Smooth muscle cell (in vitro differentiated cells): ENCODE measurements around the gene LY86. TPM values are rescaled to one million over a fixed set of nuclear protein-coding genes. Genes with fewer than 3 reads are reported as not detected.
"Not testable (repeated sequence)": the region's sequence is repeated elsewhere in the genome, so short reads cannot be mapped to it uniquely, and the experiment has no call there.

Experiments
- DNase-seq: peaks from one replicate; lab custom pipeline; 2025; ENCODE audit not compliant: unreplicated experiment; lab: John Stamatoyannopoulos, UW
- H2AFZ ChIP-seq: fragments of 200-600 bp; sonication (generic); 2 replicates; pipeline ENCODE4 v1.6.0; 2016; ENCODE audit warnings: antibody characterized with exemption, low read depth, mild to moderate bottlenecking
- H3F3A ChIP-seq: fragments of 200-600 bp; sonication (generic); 2 replicates; pipeline ENCODE4 v1.6.0; 2017; ENCODE audit warnings: antibody characterized with exemption, low read depth
- H3K27ac ChIP-seq: fragments of 200-600 bp; sonication (generic); 2 replicates; pipeline ENCODE4 v1.5.1; 2016; ENCODE audit warnings: low read depth, mild to moderate bottlenecking
- H3K27me3 ChIP-seq: fragments of 200-600 bp; sonication (generic); 2 replicates; pipeline ENCODE4 v1.6.1; 2016; ENCODE audit warnings: low read depth, mild to moderate bottlenecking
- H3K36me3 ChIP-seq: fragments of 200-600 bp; sonication (generic); 2 replicates; pipeline ENCODE4 v1.5.1; 2016; ENCODE audit warnings: low read depth
- H3K4me1 ChIP-seq: fragments of 200-600 bp; sonication (generic); 2 replicates; pipeline ENCODE4 v1.5.1; 2016; ENCODE audit warnings: low read depth
- H3K4me2 ChIP-seq: fragments of 200-600 bp; sonication (generic); 2 replicates; pipeline ENCODE4 v1.6.0; 2016; ENCODE audit warnings: mild to moderate bottlenecking
- H3K4me3 ChIP-seq: fragments of 200-600 bp; sonication (generic); 2 replicates; pipeline ENCODE4 v1.5.1; 2016; ENCODE audit warnings: mild to moderate bottlenecking
- H3K79me2 ChIP-seq: fragments of 200-600 bp; sonication (generic); 2 replicates; pipeline ENCODE4 v1.6.0; 2016; ENCODE audit warnings: low read depth, mild to moderate bottlenecking
- H3K9ac ChIP-seq: fragments of 200-600 bp; sonication (generic); 2 replicates; pipeline ENCODE4 v1.6.0; 2016; ENCODE audit warnings: low read depth
- H3K9me3 ChIP-seq: fragments of 200-600 bp; sonication (generic); replicated peaks from 2 replicates; pipeline ENCODE4 v1.5.1; 2016; ENCODE audit warnings: low read depth
- H4K20me1 ChIP-seq: fragments of 200-600 bp; sonication (generic); 2 replicates; pipeline ENCODE4 v1.6.0; 2016; ENCODE audit warnings: low read depth
- CTCF ChIP-seq: fragments of 200-600 bp; sonication (generic); IDR thresholded peaks from 2 replicates; pipeline ENCODE4 v1.5.1; 2017; ENCODE audit warnings: borderline replicate concordance, mild to moderate bottlenecking, antibody characterized with exemption; ENCODE audit not compliant: insufficient read depth, poor library complexity, severe bottlenecking
- WGBS: methylation state at CpG from one replicate; pipeline ENCODE4 v1.1.7; 2016; ENCODE audit warnings: low lambda C conversion rate; 5-methylcytosine and 5-hydroxymethylcytosine counted together
- polyA plus RNA-seq: library from polyadenylated mRNA; unstranded; fragments of >200 nt; fragmentation: Nextera tagmentation; extraction: Ambion mirVana; gene quantifications from 2 replicates; pipeline ENCODE4 v1.2.1, GENCODE V29; 2016
- total RNA-seq: library from RNA; depleted of rRNA; stranded (reverse); fragments of >200 nt; gene quantifications from 2 replicates; pipeline ENCODE4 v1.2.3, GENCODE V29; 2014

LY86 gene
- total and polyA plus RNA-seq, 2 experiments from 2014 or later, result not detected

- Histone ChIP-seq H3K36me3 (no peaks in the 10 kb centered on the region), H3K27me3 (no peaks in the 10 kb centered on the region), H3K79me2 (no peaks in the 10 kb centered on the region), H3K27ac (no peak overlapping the region), H3K4me1 (no peaks in the 10 kb centered on the region), H3F3A (no peaks in the 10 kb centered on the region), H2AFZ (no peak overlapping the region), H3K4me3 (no peak overlapping the region), H3K9ac (no peak overlapping the region), H4K20me1 (no peaks in the 10 kb centered on the region), H3K9me3 (no peaks in the 10 kb centered on the region), H3K4me2 (no peak overlapping the region)
- TF ChIP-seq CTCF, result no peak
- no peak for DNase-seq
- WGBS, result 86% methylated on average over 12 of the region's 12 CpGs
Observed at GRCh38 chr6:6611486-6611885, 23.0 kb downstream of the LY86 start.

- Histone ChIP-seq H3K27me3 (no peaks in the 10 kb centered on the region), H3K36me3 (no peaks in the 10 kb centered on the region), H4K20me1 (no peaks in the 10 kb centered on the region), H3K9ac (no peak overlapping the region), H3K4me2 (no peak overlapping the region), H3K79me2 (no peaks in the 10 kb centered on the region), H3F3A (no peaks in the 10 kb centered on the region), H2AFZ (no peak overlapping the region), H3K4me3 (no peak overlapping the region), H3K9me3 (no peaks in the 10 kb centered on the region), H3K27ac (no peak overlapping the region), H3K4me1 (no peaks in the 10 kb centered on the region)
- no peak for DNase-seq
- 97% methylated on average over 7 of the region's 7 CpGs for WGBS
- TF ChIP-seq CTCF, result no peak
Observed at GRCh38 chr6:6612308-6612707, 23.8 kb downstream of the LY86 start.

DNA sequence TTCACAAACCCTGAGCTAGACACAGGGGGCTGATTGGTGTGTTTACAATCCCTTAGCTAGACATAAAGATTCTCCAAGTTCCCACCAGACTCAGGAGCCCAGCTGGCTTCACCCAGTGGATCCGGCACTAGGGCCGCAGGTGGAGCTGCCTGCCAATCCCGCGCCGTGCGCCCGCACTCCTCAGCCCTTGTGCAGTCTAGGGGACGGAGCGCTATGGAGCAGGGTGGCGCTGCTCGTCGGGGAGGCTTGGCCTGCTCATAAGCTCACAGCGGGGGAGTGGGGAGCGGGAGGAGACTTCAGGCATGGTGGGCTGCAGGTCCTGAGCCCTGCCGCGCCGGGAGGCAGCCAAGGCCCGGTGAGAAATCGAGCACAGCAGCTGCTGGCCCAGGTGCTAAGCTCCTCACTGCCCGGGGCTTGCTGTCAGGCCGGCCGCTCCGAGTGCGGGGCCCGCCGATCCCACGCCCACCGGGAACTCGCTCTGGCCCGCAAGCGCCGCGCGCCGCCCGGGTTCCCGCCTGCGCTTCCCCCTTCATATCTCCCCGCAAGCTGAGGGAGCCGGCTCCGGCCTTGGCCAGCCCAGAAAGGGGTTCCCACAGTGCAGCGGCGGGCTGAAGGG, 24.7 kb downstream of the LY86 start:
- not testable (repeated sequence) for H3K4me1 ChIP-seq, H3K4me2 ChIP-seq, H3K27me3 ChIP-seq, H2AFZ ChIP-seq, H3K36me3 ChIP-seq, H3K79me2 ChIP-seq, DNase-seq, H3K4me3 ChIP-seq, H3F3A ChIP-seq, H3K9me3 ChIP-seq, H4K20me1 ChIP-seq, H3K27ac ChIP-seq, H3K9ac ChIP-seq
- WGBS, result 96% methylated on average over 29 of the region's 43 CpGs

GRCh38 chr6:6614096-6614982, 25.8 kb downstream of the LY86 start:
- no peaks in the 10 kb centered on the region for H3K27me3 ChIP-seq
- no peaks in the 10 kb centered on the region for H3K36me3 ChIP-seq
- H2AFZ ChIP-seq, result no peak overlapping the region
- H3K4me2 ChIP-seq, result no peak overlapping the region
- no peak for DNase-seq
- 81% methylated on average over 27 of the region's 27 CpGs for WGBS
- no peaks in the 10 kb centered on the region for H3K79me2 ChIP-seq
- no peaks in the 10 kb centered on the region for H4K20me1 ChIP-seq
- no peak for TF ChIP-seq CTCF
- no peak overlapping the region for H3K27ac ChIP-seq
- no peak overlapping the region for H3K4me3 ChIP-seq
- no peaks in the 10 kb centered on the region for H3F3A ChIP-seq
- H3K9ac ChIP-seq, result no peak overlapping the region
- no peaks in the 10 kb centered on the region for H3K9me3 ChIP-seq
- H3K4me1 ChIP-seq, result no peaks in the 10 kb centered on the region
